Peyer's patch (tissue), 4 donors: ENCODE measurements around the gene TDRD3.

Source experiments
- CTCF ChIP-seq, 6 experiments: fragments of 450-650 bp in 4 of 6; fragments of 200-600 bp in 2 of 6; sonication (generic) in 1 of 6; IDR thresholded peaks; one replicate each; pipeline ENCODE4 v1.5.1; 2017 to 2019; ENCODE audit warnings: antibody characterized with exemption in 6 of 6, mild to moderate bottlenecking in 3 of 6, moderate library complexity in 1 of 6
- POLR2A ChIP-seq, 2 donors: fragments of 450-650 bp; IDR thresholded peaks; one replicate each; pipeline ENCODE4 v1.5.1; 2017; ENCODE audit warnings: antibody characterized with exemption in 2 of 2, mild to moderate bottlenecking in 2 of 2, moderate library complexity in 2 of 2

- TF ChIP-seq CTCF (IDR thresholded peaks at IDR 0.05) (no peak), POLR2A (IDR thresholded peaks at IDR 0.05) (no peak)
Measured at GRCh38 chr13:60441761-60442160, 44.7 kb downstream of the TDRD3 start.
